Measurements from ENCODE around the gene UBE2D3.

- TF ChIP-seq CTCF (IDR thresholded peaks at IDR 0.05) (no peak), POLR2A (IDR thresholded peaks at IDR 0.05) (no peak), POLR2AphosphoS5 (IDR thresholded peaks at IDR 0.05) (no peak)
Observed at GRCh38 chr4:102862016-102862415, 34.7 kb upstream of the UBE2D3 start.

All from gastroesophageal sphincter (tissue), 3 donors.